Inflammatory macrophage (primary cell): ENCODE data around the gene DIAPH3.
"Not testable (repeated sequence)": the region's sequence is repeated elsewhere in the genome, so short reads cannot be mapped to it uniquely, and the experiment has no call there.

ENCODE experiments used
- DNase-seq, 2 donors: peaks; one replicate each; pipeline ENCODE4 v3.0.0-alpha.2; 2020 to 2022
- total RNA-seq, 18 experiments: gene quantifications; one replicate each; lab custom pipeline; 2026; ENCODE audit warnings: mixed read lengths in 6 of 18, inconsistent platforms in 2 of 18; lab: John Stamatoyannopoulos, UW

DIAPH3 gene, protein sequence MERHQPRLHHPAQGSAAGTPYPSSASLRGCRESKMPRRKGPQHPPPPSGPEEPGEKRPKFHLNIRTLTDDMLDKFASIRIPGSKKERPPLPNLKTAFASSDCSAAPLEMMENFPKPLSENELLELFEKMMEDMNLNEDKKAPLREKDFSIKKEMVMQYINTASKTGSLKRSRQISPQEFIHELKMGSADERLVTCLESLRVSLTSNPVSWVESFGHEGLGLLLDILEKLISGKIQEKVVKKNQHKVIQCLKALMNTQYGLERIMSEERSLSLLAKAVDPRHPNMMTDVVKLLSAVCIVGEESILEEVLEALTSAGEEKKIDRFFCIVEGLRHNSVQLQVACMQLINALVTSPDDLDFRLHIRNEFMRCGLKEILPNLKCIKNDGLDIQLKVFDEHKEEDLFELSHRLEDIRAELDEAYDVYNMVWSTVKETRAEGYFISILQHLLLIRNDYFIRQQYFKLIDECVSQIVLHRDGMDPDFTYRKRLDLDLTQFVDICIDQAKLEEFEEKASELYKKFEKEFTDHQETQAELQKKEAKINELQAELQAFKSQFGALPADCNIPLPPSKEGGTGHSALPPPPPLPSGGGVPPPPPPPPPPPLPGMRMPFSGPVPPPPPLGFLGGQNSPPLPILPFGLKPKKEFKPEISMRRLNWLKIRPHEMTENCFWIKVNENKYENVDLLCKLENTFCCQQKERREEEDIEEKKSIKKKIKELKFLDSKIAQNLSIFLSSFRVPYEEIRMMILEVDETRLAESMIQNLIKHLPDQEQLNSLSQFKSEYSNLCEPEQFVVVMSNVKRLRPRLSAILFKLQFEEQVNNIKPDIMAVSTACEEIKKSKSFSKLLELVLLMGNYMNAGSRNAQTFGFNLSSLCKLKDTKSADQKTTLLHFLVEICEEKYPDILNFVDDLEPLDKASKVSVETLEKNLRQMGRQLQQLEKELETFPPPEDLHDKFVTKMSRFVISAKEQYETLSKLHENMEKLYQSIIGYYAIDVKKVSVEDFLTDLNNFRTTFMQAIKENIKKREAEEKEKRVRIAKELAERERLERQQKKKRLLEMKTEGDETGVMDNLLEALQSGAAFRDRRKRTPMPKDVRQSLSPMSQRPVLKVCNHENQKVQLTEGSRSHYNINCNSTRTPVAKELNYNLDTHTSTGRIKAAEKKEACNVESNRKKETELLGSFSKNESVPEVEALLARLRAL
- 5.8 to 19.1 (median 11.6) reads per million in 18 experiments for total RNA-seq

DNA sequence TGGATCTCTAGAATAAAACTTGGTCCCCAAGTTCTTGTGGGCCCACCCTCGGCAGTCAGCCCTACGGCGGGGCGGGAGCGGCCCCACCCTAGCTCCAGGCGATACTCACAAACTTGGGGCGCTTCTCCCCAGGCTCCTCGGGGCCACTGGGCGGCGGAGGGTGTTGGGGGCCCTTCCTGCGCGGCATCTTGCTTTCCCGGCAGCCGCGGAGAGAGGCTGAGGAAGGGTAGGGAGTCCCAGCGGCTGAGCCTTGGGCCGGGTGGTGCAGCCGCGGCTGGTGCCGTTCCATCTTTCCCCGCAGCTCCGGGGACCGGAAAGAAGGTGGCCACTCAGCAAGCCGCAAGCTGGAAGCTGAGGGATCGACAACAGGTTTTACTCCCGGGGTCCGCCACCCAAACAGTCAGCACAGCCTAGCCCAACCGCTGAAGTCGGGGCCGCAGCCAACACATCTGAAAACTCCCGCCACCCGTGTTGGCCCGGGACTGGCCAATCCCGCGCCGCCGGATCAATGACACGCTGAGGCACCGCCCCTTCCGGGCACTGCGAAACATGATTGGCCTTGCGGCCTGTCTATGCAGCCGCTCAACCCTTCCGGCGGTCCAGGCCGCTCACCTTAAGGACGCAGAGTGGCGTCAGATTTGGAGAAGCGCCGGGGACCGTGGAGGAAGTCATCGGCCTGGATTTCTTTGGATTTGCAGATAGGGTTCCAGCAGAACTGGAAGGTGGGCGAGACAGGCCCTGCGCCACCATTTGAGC lies at the start of gene DIAPH3:
DIAPH3 (minus strand) TSS at position 451 of the 756 bp plus-strand sequence; CDS start at position 289, 162 bp downstream.
- DNase-seq: peak; percentile 95 to 97

DNA sequence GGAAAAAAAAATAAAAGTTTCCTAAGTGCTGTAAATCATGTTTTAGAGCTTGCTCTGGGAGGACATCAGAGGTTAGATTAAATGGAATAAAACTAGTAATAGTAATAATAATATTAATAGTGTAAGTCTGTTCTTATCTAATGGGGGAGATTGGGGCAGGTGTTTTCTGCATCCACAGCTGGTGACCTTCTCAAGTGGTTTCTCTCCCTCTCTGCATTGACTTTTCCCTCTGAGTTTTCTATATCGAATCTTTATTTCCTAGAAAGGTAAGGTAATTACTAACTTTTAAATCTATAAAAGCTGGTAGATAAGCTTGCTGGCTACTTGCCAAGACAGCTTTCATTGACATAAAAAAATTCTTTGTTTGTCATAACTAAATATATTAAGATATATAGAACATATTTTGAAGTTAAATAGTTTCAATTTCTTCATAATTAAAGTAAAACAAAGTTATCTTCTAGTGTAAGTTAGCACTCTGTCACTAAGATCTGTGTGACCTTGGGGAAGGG lies 49.6 kb upstream of the DIAPH3 start:
- no peak for DNase-seq

DNA sequence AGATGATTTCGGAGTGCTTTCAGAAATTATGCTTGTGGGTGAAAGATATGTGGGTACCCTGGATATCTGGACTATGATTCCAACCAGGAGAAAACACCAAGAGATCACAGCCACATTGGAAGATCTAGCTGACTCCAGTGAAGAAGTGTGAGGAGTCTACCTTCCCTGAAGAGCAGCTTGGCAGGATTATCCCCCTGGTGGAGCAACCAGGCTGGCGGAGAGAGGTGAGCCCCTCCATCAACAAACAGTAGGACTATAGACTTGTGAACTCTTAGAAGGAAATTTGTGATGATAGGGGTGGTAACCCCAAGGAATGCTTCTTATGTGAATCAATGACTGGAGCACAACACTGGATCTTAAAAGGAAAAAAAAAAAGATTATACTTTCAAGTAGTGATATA lies 47.8 kb upstream of the DIAPH3 start:
- DNase-seq: no peak

DNA sequence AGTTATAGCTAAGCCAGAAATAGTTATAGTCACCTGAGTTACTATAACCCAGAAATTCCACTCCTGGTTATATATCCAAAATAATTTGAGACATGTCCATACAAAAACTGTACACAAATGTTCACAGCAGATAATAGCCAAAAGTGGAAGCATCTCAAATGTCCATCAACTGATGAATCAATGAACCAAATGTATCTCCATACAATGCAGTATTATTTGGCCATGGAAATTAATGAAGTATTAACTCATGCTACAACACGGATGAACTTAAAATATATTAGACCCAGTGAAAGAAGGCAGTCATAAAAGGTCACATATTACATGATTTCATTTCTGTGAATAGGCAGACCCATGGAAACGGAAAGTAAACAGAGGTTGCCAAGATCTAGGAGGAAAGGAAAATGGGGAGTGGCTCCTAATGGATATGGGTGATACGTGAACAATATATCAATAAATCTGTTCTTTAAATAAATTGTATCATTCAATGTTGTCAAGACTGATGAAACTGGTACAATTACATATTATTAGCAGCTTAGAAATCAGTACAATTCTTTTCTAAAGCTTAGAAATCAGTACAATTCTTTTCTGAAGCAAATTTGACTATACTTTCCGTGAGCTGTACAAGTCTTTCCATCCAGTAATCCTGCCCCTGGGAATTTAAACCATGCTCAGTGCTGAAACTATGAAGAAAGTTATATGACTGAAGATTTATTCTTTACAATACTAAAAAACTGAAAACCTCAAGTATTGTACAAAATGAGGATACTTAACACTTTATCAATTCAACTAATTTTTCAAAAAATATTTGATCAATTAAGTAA lies 47.0 kb upstream of the DIAPH3 start:
- DNase-seq: no peak

DNA sequence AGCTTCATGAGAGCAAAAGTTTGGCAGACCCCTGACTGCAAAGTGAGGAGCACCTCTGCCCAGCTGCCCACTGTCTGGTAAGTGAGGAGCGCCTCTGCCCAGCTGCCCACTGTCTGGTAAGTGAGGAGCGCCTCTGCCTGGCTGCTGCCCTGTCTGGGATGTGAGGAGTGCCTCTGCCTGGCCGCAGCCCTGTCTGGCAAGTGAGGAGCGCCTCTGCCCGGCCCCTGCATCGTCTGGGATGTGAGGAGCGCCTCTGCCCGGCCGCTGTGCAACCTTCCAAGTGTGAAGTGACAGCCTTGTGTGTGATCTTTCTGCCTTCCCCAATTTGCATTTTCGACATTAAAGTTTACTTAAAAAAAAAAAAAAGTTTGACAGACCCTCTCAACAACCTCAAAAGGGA lies 41.8 kb upstream of the DIAPH3 start:
- DNase-seq: not testable (repeated sequence)

DNA sequence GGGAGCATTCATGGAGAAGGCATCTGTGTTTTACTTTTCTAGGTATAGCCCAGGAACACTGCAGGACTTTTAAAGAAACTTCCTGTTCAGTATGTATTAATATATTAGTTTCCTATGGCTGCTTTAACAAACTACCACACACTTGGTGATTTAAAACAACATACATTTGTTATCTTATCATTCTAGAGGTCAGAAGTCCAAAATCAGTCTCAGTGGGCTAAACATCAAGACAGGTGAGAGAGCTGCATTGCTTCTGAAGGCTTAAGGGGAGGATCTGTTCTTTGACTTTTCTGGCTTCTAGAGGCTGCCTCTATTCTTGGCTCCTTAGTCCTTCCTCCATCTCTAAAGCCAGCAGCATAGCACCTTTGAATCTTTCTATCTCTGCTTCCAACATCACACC lies 37.6 kb upstream of the DIAPH3 start:
- DNase-seq: no peak

DNA sequence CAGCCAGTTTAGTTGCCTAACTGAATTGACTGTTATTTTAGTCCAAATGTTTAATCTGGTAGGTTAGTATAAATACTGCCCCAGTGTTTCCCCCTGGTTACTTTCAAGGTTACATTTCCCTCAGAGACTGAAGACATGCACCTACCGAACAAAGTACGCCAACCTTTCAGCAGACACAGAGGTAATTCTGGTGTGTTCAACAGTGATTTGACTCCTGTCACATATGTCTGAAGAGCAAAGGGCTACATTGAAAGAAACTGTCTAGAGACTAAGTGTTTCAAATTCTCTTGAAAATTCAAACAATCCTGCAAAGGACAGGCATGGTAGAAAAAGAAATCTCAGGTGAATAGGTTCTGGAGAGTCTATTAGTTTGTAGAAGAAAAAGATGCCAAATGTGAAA lies 32.2 kb upstream of the DIAPH3 start:
- DNase-seq: not testable (repeated sequence)

DNA sequence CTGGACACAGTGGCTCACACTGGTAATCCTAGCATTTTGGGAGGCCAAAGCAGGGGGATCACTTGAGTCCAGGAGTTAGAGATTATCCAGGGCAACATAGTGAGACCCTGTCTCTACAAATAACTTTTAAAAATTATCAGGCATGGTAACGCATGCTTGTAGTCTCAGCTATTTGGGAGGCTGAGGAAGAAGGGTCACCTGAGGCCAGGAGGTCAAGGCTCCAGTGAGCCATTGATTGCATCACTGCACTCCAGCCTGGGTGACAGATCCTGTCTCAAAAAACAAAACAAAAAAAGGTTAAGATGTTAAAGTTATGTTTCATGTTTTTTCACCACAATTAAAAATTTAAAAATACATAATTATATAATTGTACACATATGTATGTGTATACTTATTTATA lies 19.2 kb upstream of the DIAPH3 start:
- no peak for DNase-seq

DNA sequence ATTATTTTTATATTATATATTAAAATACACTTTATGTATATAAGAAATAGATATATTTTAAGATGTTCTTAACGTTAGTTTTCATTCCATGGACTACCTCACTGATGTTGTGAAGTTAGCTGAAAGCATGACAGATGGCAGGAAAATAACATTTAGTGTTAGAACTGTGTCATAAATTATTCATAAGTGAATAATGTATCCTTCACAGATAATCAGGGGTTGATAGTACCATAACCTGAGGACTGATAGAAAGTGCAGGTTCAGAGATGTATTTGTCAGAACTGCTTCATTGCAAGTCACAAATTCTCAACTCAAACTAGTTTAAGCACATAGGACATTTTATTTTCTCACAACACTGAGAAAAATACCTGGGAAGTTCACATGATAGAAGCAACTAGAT lies 14.6 kb upstream of the DIAPH3 start:
- no peak for DNase-seq

DNA sequence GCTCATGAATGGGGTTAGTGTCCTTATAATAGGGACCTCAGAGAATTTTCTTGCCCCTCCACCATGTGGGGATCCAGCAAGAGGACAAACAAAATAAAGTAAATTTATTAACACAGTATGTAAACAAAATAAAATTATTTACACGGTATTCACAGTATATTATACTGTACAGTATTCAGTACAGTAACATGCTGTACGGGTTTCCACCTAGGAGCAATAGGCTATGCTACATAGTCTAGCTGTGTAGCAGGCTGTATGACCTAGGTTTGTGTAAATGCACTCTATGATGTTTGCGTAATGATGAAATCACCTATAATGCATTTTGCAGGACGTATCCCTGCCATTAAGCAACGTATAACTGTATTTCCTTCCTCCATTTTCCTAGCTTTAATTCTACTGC lies 11.8 kb upstream of the DIAPH3 start:
- DNase-seq: no peak

DNA sequence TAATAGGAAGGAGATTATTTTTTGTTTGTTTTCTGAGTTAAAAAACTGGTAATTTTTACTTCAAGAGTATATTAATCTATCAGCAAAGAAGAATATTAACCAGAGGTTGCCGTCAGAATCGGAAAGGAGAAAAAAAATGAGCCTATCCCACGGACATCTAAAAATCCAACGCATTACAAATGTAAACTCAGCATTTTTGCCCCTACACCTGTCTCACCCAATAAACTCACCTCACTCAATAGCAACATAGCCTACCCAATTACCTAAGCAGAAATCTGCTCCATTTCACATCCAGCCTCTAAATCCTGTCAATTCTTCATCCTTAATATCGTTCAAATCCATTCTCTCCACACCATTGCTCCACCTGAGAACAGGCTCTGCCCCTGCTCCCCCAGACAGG lies 10.4 kb upstream of the DIAPH3 start:
- DNase-seq: no peak

DNA sequence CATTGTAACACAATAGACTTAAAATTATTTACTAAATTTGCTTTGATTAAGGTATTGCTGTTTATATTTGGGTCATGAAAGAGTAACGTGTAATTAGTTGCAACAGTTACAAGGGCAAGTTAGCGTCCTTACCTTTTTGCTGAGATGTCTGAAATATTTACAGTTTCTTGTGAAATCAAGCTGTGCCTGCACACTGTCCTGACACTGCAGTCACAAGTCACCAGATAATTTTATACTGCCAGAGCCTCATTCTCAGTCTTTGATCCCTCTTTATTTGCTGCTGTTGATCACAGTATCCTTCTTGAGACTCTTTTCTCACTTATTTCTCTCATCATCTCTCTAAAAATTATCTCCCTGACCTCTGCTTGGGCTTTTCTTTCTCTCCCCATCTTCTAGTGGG lies 8.4 kb upstream of the DIAPH3 start:
- no peak for DNase-seq

DNA sequence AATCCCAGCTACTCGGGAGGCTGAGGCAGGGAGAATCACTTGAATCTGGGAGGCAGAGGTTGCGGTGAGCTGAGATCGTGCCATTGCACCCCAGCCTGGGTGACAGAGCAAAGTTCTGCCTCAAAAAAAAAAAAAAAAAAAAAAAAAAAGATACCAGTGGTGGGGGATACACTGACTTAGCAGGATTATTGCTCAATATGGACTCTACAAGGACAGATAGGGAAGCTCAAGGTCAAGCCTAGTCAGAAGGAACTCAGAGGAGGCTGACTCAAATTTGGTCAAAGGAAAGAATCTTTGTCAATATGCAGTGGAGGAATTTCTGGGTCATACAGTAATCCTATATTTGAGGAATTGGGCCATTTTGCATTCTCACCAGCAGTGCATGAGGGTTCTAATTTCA lies 6.7 kb upstream of the DIAPH3 start:
- DNase-seq: no peak

DNA sequence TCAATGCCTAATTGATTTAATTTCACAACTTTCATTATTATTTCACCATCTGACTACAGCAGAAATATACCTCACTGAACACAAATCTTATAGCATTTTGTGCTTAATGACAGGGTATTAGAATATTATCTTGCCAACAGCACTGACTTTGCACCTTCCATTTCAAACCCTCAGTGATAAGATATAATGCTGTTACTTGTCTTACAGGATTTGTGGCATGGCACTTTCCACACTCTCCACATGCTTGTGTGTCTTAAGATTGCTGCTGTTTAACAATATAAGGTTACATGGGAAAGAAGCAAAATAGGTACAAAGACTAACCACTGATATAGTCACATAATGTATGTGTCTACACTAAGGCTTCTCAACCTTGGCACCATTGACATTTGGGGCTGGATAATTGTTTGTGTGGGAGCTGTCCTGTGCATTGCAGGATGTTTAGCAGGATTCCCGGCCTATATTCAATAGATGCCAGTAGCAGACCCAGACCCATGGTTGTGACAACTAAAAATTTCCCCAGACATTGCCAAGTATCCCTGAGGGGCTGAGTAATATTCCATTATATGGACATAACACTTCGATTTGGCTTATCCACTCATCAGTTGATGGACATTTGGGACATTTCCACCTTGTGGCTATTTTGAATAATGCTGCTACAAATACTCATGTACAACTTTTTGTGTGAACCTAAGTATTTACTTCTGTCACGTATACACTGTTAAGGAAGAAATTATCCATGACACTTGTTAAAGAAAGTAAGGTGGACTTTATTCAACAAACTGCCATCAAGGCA lies 5.7 kb upstream of the DIAPH3 start:
- no peak for DNase-seq

DNA sequence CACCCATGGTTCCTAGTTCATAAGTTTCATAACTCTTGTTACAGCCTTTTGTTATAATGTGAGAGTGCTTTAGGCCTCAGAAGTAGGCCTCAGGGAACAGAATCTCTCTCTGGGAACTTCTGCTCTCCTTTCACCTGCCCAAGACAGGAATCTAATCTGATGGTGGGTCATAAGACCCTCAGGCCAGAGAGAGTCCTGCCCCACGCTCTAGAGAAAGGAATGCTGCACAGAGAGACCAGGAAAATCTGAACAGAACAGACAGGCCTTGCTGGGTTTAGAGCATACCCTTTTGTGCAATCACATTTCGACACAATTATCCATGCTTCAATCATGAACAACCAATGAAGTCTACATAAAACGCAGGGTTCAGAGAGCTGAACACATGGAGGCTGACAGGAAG lies 3.4 kb upstream of the DIAPH3 start:
- DNase-seq: no peak

DNA sequence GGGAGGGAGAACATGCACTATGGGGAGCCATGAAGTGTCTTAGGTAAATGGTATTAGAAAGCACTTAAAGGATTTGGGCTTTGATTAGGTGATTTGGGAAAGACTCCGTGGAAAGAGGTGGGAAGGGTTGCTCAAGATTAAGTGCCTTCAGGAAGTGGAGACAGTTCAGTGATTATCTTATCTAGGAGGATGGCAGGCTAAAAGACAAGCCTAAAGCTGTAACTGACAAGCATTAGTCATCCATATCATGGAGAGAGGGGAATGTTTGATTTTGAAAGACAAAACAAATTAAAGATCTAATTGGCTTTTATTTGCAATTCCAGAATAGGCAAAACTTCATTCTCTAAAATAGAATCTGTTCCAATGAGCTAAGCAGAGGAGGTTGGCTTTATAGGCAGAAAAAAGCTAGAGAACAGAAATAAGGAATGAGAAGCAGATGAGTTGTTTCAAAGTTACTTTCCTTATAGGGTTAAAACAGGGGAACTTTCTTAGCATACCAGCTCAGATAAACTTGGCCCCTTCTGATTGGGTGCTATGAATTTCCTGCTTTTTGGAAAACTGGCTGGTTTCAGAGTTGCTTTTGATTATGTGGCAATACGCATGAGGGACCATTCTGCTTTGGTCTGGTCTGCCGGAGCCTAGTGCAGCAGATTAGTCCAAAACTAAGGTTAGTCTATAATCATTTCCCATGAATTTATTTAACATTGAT lies 1.8 kb upstream of the DIAPH3 start:
- DNase-seq: no peak

DNA sequence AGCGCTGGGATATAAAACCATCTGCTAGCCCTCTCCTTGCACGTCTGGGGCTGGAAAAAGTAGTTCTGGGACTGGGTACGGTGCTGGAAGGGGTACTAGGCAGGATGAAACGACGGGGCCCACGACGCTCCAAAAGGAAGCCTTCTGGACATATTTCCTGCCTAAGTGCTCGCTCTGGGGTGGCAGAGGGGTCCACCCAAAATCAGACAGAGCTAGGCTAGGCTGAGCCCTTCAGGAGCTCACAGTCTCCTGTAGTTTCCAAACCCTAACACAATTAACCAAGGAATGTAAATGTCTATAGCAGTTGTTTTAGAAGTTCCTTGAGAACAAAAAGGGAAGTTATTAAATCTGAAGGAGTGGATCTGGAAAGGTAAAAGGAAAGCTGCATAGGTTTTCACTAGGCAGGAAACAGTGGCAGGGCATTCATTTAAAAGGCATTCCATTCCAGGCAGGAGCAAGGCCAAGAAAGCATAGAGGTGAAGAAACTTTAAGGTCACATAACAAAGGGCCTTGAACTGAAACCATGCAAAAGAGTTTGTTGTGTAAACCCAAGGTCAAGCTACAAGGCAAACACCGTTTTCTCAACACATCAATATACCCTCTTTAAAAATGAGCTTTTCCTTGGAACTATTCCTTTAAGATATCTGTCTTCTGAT lies 634 bp upstream of the DIAPH3 start:
- DNase-seq: no peak

DNA sequence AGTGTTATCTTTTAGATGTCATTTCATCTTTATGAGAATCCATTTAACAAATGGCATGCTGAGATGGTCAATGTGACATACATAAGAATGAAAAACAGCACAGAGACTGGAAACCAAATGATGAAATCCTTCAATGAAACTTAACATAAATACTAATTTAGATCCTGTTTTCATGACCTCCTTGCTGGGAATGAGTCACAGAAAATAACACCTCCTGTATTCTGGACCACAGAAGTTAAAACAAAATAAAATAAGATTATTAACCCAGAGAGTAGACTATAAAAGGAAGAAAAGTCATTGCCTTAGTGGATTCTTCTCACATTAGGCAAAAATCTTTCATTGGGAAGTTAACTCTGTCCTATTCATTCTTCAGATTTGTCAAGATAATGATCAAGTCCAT lies 1.6 kb downstream of the DIAPH3 start:
- DNase-seq: no peak

DNA sequence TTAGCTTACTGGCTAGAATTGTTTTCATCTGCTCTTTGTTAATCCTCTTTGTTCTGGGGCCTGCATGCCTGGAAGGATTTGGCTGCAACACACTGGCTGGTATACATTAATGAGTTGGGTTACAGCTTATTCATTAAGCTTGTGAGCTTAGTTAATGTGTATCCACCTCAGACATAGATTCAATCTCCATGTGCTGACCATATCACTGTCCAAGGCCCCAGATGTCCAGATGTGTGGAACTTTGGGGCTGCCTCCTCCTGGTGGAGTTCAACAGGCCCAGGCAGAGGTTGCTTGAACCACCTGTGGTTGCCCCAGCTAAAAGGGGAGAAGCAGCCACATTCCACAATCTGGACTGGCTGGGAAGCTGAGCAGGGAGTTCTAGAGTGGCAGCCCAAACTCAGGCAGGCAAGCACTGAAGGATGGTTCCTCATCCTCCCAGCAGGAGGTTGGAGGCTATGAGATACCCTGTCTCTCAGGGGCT lies 5.4 kb downstream of the DIAPH3 start:
- no peak for DNase-seq
